ENCODE results near the gene KRCC1.

- TF ChIP-seq, protein P1, sequence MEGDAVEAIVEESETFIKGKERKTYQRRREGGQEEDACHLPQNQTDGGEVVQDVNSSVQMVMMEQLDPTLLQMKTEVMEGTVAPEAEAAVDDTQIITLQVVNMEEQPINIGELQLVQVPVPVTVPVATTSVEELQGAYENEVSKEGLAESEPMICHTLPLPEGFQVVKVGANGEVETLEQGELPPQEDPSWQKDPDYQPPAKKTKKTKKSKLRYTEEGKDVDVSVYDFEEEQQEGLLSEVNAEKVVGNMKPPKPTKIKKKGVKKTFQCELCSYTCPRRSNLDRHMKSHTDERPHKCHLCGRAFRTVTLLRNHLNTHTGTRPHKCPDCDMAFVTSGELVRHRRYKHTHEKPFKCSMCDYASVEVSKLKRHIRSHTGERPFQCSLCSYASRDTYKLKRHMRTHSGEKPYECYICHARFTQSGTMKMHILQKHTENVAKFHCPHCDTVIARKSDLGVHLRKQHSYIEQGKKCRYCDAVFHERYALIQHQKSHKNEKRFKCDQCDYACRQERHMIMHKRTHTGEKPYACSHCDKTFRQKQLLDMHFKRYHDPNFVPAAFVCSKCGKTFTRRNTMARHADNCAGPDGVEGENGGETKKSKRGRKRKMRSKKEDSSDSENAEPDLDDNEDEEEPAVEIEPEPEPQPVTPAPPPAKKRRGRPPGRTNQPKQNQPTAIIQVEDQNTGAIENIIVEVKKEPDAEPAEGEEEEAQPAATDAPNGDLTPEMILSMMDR (IDR thresholded peaks at IDR 0.05): no peak
- TF ChIP-seq POLR2A (IDR thresholded peaks at IDR 0.05): no peak
Measured at GRCh38 chr2:88024509-88024908, 31.1 kb downstream of the KRCC1 start.

All from heart left ventricle (tissue), 13 donors.